Psoas muscle (tissue), 8 donors: ENCODE data around the gene MCOLN2. TPM values are rescaled to one million over a fixed set of nuclear protein-coding genes. Genes with fewer than 3 reads are reported as not detected.

Experiments
- ATAC-seq, 4 donors: fragments of 200-7000 bp; cut with Tn5 transposase; one replicate each; pipeline ENCODE4 v1.9.1; 2020; ENCODE audit warnings: moderate library complexity in 3 of 4, mild to moderate bottlenecking in 2 of 4
- DNase-seq, 2 donors: peaks; one replicate each; pipeline ENCODE4 v3.0.0-alpha.2; 2020
- H3K27ac ChIP-seq: fragments of 200-600 bp; one replicate; pipeline ENCODE4 v1.8.0; 2022
- H3K27me3 ChIP-seq, 3 donors: fragments of 200-600 bp in 1 of 3; one replicate each; pipeline versions ENCODE4 v1.6.1 to v1.8.0; 2013 to 2022; ENCODE audit warnings: low read length in 2 of 3, mild to moderate bottlenecking in 2 of 3, moderate library complexity in 1 of 3; ENCODE audit not compliant: insufficient read depth in 3 of 3
- H3K36me3 ChIP-seq, 2 donors: fragments of 200-600 bp in 1 of 2; one replicate each; pipeline versions ENCODE4 v1.6.1 to v1.8.0; 2013 to 2022; ENCODE audit warnings: low read depth in 1 of 2, mild to moderate bottlenecking in 1 of 2, moderate library complexity in 1 of 2; ENCODE audit not compliant: insufficient read depth in 1 of 2
- H3K4me1 ChIP-seq: fragments of 200-600 bp; one replicate; pipeline ENCODE4 v1.8.0; 2022
- H3K4me3 ChIP-seq: fragments of 200-600 bp; one replicate; pipeline ENCODE4 v1.8.0; 2022; ENCODE audit warnings: mild to moderate bottlenecking
- H3K9me3 ChIP-seq: fragments of 200-600 bp; one replicate; pipeline ENCODE4 v1.8.0; 2022
- WGBS, 3 donors: extraction: QIAGEN DNeasy Blood & Tissue Kit; methylation state at CpG; one replicate each; pipeline versions ENCODE4 v1.1.6 to v1.1.7; 2013; 5-methylcytosine and 5-hydroxymethylcytosine counted together
- intact Hi-C, 2 donors: fragments of 100-400 bp; cut with DNase I; formaldehyde crosslinking; loops; one replicate each; pipeline versions ENCODE4 v1.11.0 to v1.14.2; 2022
- polyA plus RNA-seq, 3 donors: library from polyadenylated mRNA; stranded (reverse); fragments of 200-250 nt; gene quantifications; one replicate each; pipeline ENCODE4 v1.2.3, GENCODE V29; 2013
- total RNA-seq, 4 donors: library from RNA; stranded (reverse); fragmentation: NEBNext Ultra II Directional in 2 of 4; extraction: Animal tissue kit (Norgen Biotek cat#: 25700) in 2 of 4; gene quantifications; one replicate each; pipeline versions ENCODE4 v1.2.1 to v1.2.4, GENCODE V29; 2021 to 2023
- TF ChIP-seq, protein P1 (sequence below): fragments of 200-600 bp; IDR thresholded peaks from one replicate; pipeline ENCODE4 v1.8.0; 2022; ENCODE audit warnings: antibody characterized with exemption
- donor health status: healthy with polysubstance abuse.
- donor health status: DM: no; HTN: no; CAD: no; lungs with moderate emphysema.
- donor health status: Bipolar disorder and iron deficiency.
- donor health status: healthy.
- donor health status: DM: yes; HTN: yes; CAD: no.
- donor health status: DM: no; HTN: no; CAD: no.
- donor health status: DM: no; HTN: no; CAD: no.
- donor health status: DM: yes; HTN: yes; CAD: no.

The MCOLN2 gene
- total and polyA plus RNA-seq, 7 donors = 0.03 to 0.54 (median 0.14) TPM; not detected in 3

DNA sequence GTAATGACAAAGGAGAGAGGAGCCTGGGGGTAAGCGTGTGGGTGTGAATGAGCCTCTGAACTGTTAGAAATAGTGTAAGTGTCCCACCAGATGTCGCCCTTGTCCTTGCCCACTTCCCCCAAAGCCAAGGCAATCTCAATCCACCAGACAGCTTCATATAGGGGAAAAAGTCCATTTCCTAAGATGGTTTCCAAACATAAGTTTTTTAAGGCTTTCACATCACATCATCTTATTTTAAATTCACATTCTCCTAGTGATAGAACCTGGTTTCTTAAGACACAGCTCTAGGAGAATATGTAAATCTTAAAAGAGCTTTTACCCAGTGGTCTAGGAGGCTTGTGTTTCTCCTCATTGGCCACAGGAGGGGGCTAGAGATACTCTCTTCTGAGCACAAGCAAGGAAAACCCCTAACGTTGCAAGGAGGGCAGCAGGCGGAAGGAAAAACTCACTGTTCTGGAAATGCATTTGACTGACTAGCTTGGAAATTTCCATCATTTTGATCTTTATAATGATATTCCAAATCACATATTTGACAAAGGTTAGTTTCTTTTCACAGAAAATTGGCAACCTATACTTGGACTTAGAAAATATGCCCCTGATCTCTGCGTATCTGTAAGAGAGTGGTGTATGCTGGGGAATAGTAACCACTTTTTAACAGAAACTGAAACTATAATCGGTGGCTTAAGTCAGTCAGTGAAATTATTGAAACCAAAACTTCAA lies 52.0 kb downstream of the MCOLN2 start:
- peaks cover 0 to 10% (median 0%) of the 10 kb centered on the region in 3 donors for H3K27me3 ChIP-seq
- TF ChIP-seq, protein P1, sequence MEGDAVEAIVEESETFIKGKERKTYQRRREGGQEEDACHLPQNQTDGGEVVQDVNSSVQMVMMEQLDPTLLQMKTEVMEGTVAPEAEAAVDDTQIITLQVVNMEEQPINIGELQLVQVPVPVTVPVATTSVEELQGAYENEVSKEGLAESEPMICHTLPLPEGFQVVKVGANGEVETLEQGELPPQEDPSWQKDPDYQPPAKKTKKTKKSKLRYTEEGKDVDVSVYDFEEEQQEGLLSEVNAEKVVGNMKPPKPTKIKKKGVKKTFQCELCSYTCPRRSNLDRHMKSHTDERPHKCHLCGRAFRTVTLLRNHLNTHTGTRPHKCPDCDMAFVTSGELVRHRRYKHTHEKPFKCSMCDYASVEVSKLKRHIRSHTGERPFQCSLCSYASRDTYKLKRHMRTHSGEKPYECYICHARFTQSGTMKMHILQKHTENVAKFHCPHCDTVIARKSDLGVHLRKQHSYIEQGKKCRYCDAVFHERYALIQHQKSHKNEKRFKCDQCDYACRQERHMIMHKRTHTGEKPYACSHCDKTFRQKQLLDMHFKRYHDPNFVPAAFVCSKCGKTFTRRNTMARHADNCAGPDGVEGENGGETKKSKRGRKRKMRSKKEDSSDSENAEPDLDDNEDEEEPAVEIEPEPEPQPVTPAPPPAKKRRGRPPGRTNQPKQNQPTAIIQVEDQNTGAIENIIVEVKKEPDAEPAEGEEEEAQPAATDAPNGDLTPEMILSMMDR = peak; percentile 89
- no peaks in the 10 kb centered on the region for H3K4me1 ChIP-seq
- peak in 1 of 2 donors; percentile 41 for DNase-seq
- 1 to 7% (median 2%) methylated on average over 6 of the region's 6 CpGs for WGBS, 3 donors
- H3K4me3 ChIP-seq = peak overlapping the region; percentile 64
- intact Hi-C loops = loop anchor here (1.0 to 10.0 kb wide), 4 partner anchors 82 to 314 kb away; partner anchors contain the start of gene C1orf52 (in 1 of the 2)
- H3K9me3 ChIP-seq = no peaks in the 10 kb centered on the region
- ATAC-seq = peak; percentile 92 to 99 (median 96)
- no peaks in the 10 kb centered on the region for H3K36me3 ChIP-seq
- H3K27ac ChIP-seq = peak overlapping the region; percentile 63

- H3K27ac ChIP-seq = no peak overlapping the region
- intact Hi-C loops = loop anchor here in 1 of 2 donors (5.0 to 10.0 kb wide), 2 partner anchors 85 to 153 kb away; no protein-coding TSS in a partner anchor
- H3K27me3 ChIP-seq = peaks cover 0 to 10% (median 0%) of the 10 kb centered on the region in 3 donors
- no peaks in the 10 kb centered on the region for H3K36me3 ChIP-seq
- 70 to 83% (median 70%) methylated on average over 1 of the region's 1 CpG for WGBS, 3 donors
- H3K4me3 ChIP-seq = no peak overlapping the region
- ATAC-seq = no peak
- no peaks in the 10 kb centered on the region for H3K4me1 ChIP-seq
- no peaks in the 10 kb centered on the region for H3K9me3 ChIP-seq
- no peak for DNase-seq
- TF ChIP-seq, protein P1 = no peak
These were observed 55.1 kb downstream of the MCOLN2 start for GRCh38 chr1:84941843-84942242.

DNA sequence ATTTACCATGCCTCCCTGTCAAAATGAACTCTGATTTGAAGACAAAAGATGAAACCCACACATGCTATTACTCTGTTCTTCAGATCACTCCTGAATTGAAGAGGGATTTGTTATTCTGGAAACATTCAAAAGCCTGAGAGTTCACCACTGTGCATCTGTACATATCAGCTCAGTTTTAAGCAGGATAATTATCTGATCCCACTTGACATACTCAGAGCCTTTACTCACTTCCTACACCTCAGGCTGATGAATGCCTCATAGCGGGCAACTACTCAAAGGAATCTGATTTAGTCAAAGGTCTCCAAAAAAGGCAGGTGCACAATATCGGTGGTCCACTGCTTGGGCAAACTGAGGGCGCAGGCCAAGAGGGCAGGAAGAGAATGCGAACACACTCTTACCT lies 56.4 kb downstream of the MCOLN2 start:
- 78 to 80% (median 79%) methylated on average over 4 of the region's 4 CpGs for WGBS, 3 donors

DNA sequence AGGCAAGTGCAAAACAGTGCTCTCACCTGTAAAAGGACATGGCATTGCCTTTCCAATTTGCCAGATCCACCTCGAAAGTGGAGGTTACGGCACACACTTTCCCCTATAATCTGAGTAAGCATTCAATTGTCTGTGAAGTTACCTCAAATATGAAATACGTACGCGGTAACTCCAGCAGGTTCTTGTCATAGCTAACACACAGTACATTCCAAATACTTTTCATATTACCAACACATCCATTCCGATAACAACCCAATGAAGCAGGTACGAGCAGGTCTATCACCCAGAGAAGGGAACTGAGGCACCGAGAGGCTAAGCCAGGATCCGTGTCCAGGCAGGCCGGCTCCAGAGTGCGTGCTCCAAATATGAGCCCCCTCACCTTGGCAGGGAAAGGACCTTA lies 57.2 kb downstream of the MCOLN2 start:
- no peaks in the 10 kb centered on the region for H3K4me1 ChIP-seq
- TF ChIP-seq, protein P1 = no peak
- H3K4me3 ChIP-seq = no peak overlapping the region
- H3K27me3 ChIP-seq = peaks cover 0 to 10% (median 0%) of the 10 kb centered on the region in 3 donors
- no peak overlapping the region for H3K27ac ChIP-seq
- intact Hi-C loops = loop anchor here in 1 of 2 donors (5.0 to 10.0 kb wide), 4 partner anchors 88 to 305 kb away; no protein-coding TSS in a partner anchor
- WGBS, 3 donors = 89 to 95% (median 93%) methylated on average over 11 of the region's 11 CpGs
- H3K9me3 ChIP-seq = no peaks in the 10 kb centered on the region
- no peaks in the 10 kb centered on the region for H3K36me3 ChIP-seq
- ATAC-seq = no peak
- no peak for DNase-seq

More for the DNA sequence above, 56.4 kb downstream of the MCOLN2 start:
- TF ChIP-seq, protein P1 = no peak
- no peak overlapping the region for H3K4me3 ChIP-seq
- H3K4me1 ChIP-seq = no peaks in the 10 kb centered on the region
- DNase-seq = no peak
- H3K36me3 ChIP-seq = no peaks in the 10 kb centered on the region
- intact Hi-C loops = loop anchor here in 1 of 2 donors (5.0 to 10.0 kb wide), 2 partner anchors 87 to 154 kb away; no protein-coding TSS in a partner anchor
- no peak overlapping the region for H3K27ac ChIP-seq
- H3K9me3 ChIP-seq = no peaks in the 10 kb centered on the region
- peaks cover 0 to 10% (median 0%) of the 10 kb centered on the region in 3 donors for H3K27me3 ChIP-seq
- ATAC-seq = no peak
